Osteoblast (primary cell): ENCODE results near the gene AVL9. TPM values are rescaled to one million over a fixed set of nuclear protein-coding genes. Genes with fewer than 3 reads are reported as not detected.
A peak's percentile ranks its signal among the peaks of the same experiment; 100 is the strongest.

ENCODE experiments used
- DNase-seq: peaks from one replicate; pipeline ENCODE4 v3.0.0; 2011; ENCODE audit warnings: low spot score, mixed read lengths; ENCODE audit not compliant: insufficient read length; ENCODE audit errors: missing footprints
- H2AFZ ChIP-seq: 2 replicates; pipeline ENCODE4 v1.6.0; 2011; ENCODE audit warnings: mild to moderate bottlenecking, low read length
- H3K27ac ChIP-seq: 2 replicates; pipeline ENCODE4 v1.5.1; 2011; ENCODE audit warnings: mild to moderate bottlenecking, low read depth, low read length, moderate library complexity
- H3K27me3 ChIP-seq: 2 replicates; pipeline ENCODE4 v1.6.0; 2012; ENCODE audit warnings: mild to moderate bottlenecking, control low read depth, inconsistent platforms, low read length, moderate library complexity; ENCODE audit not compliant: insufficient read depth
- H3K36me3 ChIP-seq: 2 replicates; pipeline ENCODE4 v1.5.1; 2011; ENCODE audit warnings: mild to moderate bottlenecking, low read length, control low read depth, moderate library complexity; ENCODE audit not compliant: insufficient read depth
- H3K4me1 ChIP-seq: 2 replicates; pipeline ENCODE4 v1.5.1; 2011; ENCODE audit warnings: mild to moderate bottlenecking, low read length, control low read depth, moderate library complexity; ENCODE audit not compliant: insufficient read depth
- H3K4me2 ChIP-seq: 2 replicates; pipeline ENCODE4 v1.6.0; 2011; ENCODE audit warnings: mild to moderate bottlenecking, low read length; ENCODE audit not compliant: insufficient read depth
- H3K4me3 ChIP-seq: fragments of 200-600 bp; sonication (generic); 3 replicates; pipeline ENCODE4 v1.5.1; 2012; ENCODE audit warnings: mild to moderate bottlenecking, low read length, inconsistent platforms; ENCODE audit not compliant: insufficient read depth
- H3K79me2 ChIP-seq: 2 replicates; pipeline ENCODE4 v1.6.0; 2012; ENCODE audit warnings: mild to moderate bottlenecking, low read length, control low read depth, inconsistent platforms; ENCODE audit not compliant: insufficient read depth
- H3K9me3 ChIP-seq: 2 replicates; pipeline ENCODE4 v1.5.1; 2011; ENCODE audit warnings: low read depth, low read length, control low read depth
- H4K20me1 ChIP-seq: 2 replicates; pipeline ENCODE4 v1.6.0; 2012; ENCODE audit warnings: mild to moderate bottlenecking, low read length, control low read depth; ENCODE audit not compliant: insufficient read depth
- CTCF ChIP-seq: IDR thresholded peaks from 2 replicates; pipeline ENCODE4 v1.5.1; 2011; ENCODE audit warnings: mild to moderate bottlenecking, low read depth, low read length, moderate library complexity; ENCODE audit errors: extremely low read depth
- total RNA-seq: library from RNA; depleted of rRNA; stranded (reverse); fragments of >200 nt; gene quantifications from 2 replicates; pipeline ENCODE4 v1.2.3, GENCODE V29; 2012

AVL9 gene
- total RNA-seq: 30.9 and 32.2 TPM in 2 replicates

- no peak for TF ChIP-seq CTCF
- Histone ChIP-seq H3K4me1 (peaks cover 6% of the 10 kb centered on the region), H3K36me3 (no peaks in the 10 kb centered on the region), H3K27ac (peak within 1 kb of the TSS; percentile 90), H3K4me3 (peak within 1 kb of the TSS; percentile 97), H3K79me2 (peaks cover 55% of the 10 kb centered on the region), H4K20me1 (peaks cover 9% of the 10 kb centered on the region), H3K4me2 (peak within 1 kb of the TSS; percentile 99), H2AFZ (peak within 1 kb of the TSS; percentile 90), H3K9me3 (no peaks in the 10 kb centered on the region), H3K27me3 (no peaks in the 10 kb centered on the region)
- peak; percentile 97 for DNase-seq
Measured at GRCh38 chr7:32495298-32496051, at the start of gene AVL9. Gene AVL9 (plus strand): TSS chr7:32495489. CDS start chr7:32495710, 221 bp downstream.

DNA sequence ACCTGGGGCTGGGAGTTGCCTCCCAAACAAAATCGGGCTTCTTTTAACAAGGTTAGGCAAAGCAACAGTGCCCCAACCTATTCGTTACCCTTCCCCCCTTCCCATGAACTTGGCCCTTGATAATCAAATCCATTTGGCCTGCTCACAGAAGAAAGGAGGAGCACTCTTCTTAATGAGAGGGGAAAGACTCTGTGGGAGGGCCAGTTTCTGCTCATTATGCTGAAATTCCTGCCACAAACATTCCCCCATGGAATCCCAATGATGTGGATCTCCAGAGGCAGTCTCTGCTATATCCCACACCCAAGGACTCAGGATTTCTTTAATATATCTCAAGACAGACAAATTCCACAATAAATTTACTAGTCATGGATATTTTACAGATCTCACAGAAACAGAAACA lies 48.1 kb upstream of the AVL9 start:
- Histone ChIP-seq H3K27ac (no peak overlapping the region), H3K4me2 (no peak overlapping the region), H4K20me1 (no peaks in the 10 kb centered on the region), H3K36me3 (no peaks in the 10 kb centered on the region), H3K4me3 (no peak overlapping the region), H3K9me3 (no peaks in the 10 kb centered on the region), H3K27me3 (no peaks in the 10 kb centered on the region), H3K79me2 (no peaks in the 10 kb centered on the region), H3K4me1 (no peaks in the 10 kb centered on the region), H2AFZ (no peak overlapping the region)
- TF ChIP-seq CTCF: no peak
- no peak for DNase-seq

- Histone ChIP-seq H3K4me3 (no peak overlapping the region), H3K4me1 (no peaks in the 10 kb centered on the region), H3K4me2 (no peak overlapping the region), H3K9me3 (no peaks in the 10 kb centered on the region), H3K27me3 (no peaks in the 10 kb centered on the region), H2AFZ (no peak overlapping the region), H3K36me3 (no peaks in the 10 kb centered on the region), H4K20me1 (no peaks in the 10 kb centered on the region), H3K79me2 (no peaks in the 10 kb centered on the region), H3K27ac (no peak overlapping the region)
- DNase-seq: no peak
- TF ChIP-seq CTCF: no peak
Measured at GRCh38 chr7:32453341-32454011, 41.8 kb upstream of the AVL9 start.

DNA sequence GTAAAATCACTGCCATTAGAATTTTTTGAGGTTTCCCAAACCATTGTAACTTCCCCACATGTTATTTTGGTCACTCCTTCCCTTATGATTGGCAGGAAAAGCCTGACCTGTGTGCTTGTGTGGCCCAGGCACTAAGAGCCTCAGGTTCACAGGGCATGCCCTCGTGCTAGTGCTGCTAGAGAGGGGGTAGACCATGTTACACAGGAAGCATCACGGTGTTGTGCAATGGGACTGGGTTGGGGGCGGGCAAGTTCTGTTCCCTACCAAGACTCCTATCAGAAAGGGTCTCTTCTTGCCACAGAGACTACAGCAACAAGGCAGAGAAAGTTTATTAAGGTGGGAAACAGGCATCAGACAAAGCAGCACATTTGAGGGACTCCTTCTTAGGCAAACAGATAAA lies 37.3 kb upstream of the AVL9 start:
- Histone ChIP-seq H3K9me3 (no peaks in the 10 kb centered on the region), H3K4me1 (no peaks in the 10 kb centered on the region), H3K27ac (no peak overlapping the region), H3K36me3 (no peaks in the 10 kb centered on the region), H3K4me3 (no peak overlapping the region), H4K20me1 (no peaks in the 10 kb centered on the region), H2AFZ (no peak overlapping the region), H3K27me3 (no peaks in the 10 kb centered on the region), H3K4me2 (no peak overlapping the region), H3K79me2 (no peaks in the 10 kb centered on the region)
- DNase-seq: no peak
- no peak for TF ChIP-seq CTCF
